Calu3 (cell line): ENCODE data around the gene CD9. TPM values are rescaled to one million over a fixed set of nuclear protein-coding genes. Genes with fewer than 3 reads are reported as not detected.

Experiments
- BruUV-seq: library from RNA; stranded (reverse); fragments of 400-500 nt; replicated peaks from 2 replicates; lab custom pipeline; 2021; lab: Mats Ljungman, UMichigan
- CTCF ChIA-PET: fragments of 300-600 bp; sonication (Branson Sonifier 250); formaldehyde crosslinking; loops from one replicate; lab custom pipeline; 2022; ENCODE audit warnings: antibody characterized with exemption; lab: Charles Lee
- DNase-seq: peaks from one replicate; pipeline ENCODE4 v3.0.0; 2022
- H3K27ac Mint-ChIP-seq: one replicate; pipeline ENCODE4 v1.8.0; 2022; ENCODE audit warnings: mixed read lengths; ENCODE audit not compliant: unreplicated experiment
- H3K27me3 Mint-ChIP-seq: one replicate; pipeline ENCODE4 v1.8.0; 2022; ENCODE audit warnings: mixed read lengths; ENCODE audit not compliant: unreplicated experiment
- H3K36me3 Mint-ChIP-seq: one replicate; pipeline ENCODE4 v1.8.0; 2022; ENCODE audit warnings: mild to moderate bottlenecking, moderate library complexity, mixed read lengths; ENCODE audit not compliant: insufficient read depth, unreplicated experiment
- H3K4me1 Mint-ChIP-seq: one replicate; pipeline ENCODE4 v1.8.0; 2022; ENCODE audit warnings: mild to moderate bottlenecking, low read depth, mixed read lengths; ENCODE audit not compliant: unreplicated experiment
- H3K4me3 Mint-ChIP-seq: one replicate; pipeline ENCODE4 v1.8.0; 2022; ENCODE audit warnings: mild to moderate bottlenecking, low read depth, moderate library complexity, mixed read lengths; ENCODE audit not compliant: unreplicated experiment
- H3K9me3 Mint-ChIP-seq: one replicate; pipeline ENCODE4 v1.8.0; 2022; ENCODE audit warnings: low read depth, mixed read lengths; ENCODE audit not compliant: unreplicated experiment
- CTCF ChIP-seq: fragments of 200-600 bp; IDR thresholded peaks from one replicate; pipeline ENCODE4 v1.8.0; 2022; ENCODE audit warnings: antibody characterized with exemption; ENCODE audit not compliant: unreplicated experiment
- intact Hi-C: fragments of 100-400 bp; cut with micrococcal nuclease; formaldehyde crosslinking; loops from one replicate; pipeline ENCODE4 v1.10.0; 2022; ENCODE audit not compliant: unreplicated experiment
- total RNA-seq: library from RNA; stranded (reverse); gene quantifications from 2 replicates; pipeline ENCODE4 v1.2.3, GENCODE V29; 2022

Gene CD9
- total RNA-seq, 1 experiment from 2014 or later = 128 TPM

GRCh38 chr12:6235499-6235898 is 35.3 kb downstream of the CD9 start:
- Mint-ChIP-seq H3K27me3 (no peaks in the 10 kb centered on the region), H3K4me3 (no peak overlapping the region), H3K9me3 (no peaks in the 10 kb centered on the region), H3K27ac (no peak overlapping the region), H3K36me3 (peaks cover 14% of the 10 kb centered on the region), H3K4me1 (no peaks in the 10 kb centered on the region)
- no TSS peak for BruUV-seq
- no peak for DNase-seq
- TF ChIP-seq CTCF = no peak
- intact Hi-C loops = no loop called here
- CTCF ChIA-PET = no interaction called here

- Mint-ChIP-seq H3K36me3 (peaks cover 14% of the 10 kb centered on the region), H3K4me1 (peaks cover 2% of the 10 kb centered on the region), H3K4me3 (no peak overlapping the region), H3K27ac (no peak overlapping the region), H3K9me3 (no peaks in the 10 kb centered on the region), H3K27me3 (no peaks in the 10 kb centered on the region)
- BruUV-seq = no TSS peak
- CTCF ChIA-PET = no interaction called here
- TF ChIP-seq CTCF = no peak
- DNase-seq = no peak
- intact Hi-C loops = no loop called here
Observed at GRCh38 chr12:6235906-6236640, 35.9 kb downstream of the CD9 start.

DNA sequence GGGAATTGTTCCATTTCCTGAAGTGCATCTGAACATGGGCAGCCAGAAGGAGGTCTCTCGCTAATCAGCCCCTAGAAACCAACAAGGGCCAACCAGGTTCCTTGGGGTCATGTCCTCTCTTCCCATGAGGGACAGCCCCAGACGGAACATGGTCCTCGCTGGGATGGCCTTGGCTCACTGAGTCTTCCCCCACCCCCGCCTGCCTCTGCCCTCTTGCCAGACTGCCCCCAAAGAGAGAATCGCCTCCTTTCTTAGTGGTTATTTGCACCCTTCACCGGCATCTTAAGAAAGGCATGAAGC is 36.4 kb downstream of the CD9 start:
- peaks cover 14% of the 10 kb centered on the region for H3K36me3 Mint-ChIP-seq

DNA sequence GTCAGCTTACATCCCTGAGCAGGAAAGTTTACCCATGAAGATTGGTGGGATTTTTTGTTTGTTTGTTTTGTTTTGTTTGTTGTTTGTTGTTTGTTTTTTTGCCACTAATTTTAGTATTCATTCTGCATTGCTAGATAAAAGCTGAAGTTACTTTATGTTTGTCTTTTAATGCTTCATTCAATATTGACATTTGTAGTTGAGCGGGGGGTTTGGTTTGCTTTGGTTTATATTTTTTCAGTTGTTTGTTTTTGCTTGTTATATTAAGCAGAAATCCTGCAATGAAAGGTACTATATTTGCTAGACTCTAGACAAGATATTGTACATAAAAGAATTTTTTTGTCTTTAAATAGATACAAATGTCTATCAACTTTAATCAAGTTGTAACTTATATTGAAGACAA is 37.6 kb downstream of the CD9 start:
- no peak overlapping the region for H3K27ac Mint-ChIP-seq

More for the DNA sequence above, 36.4 kb downstream of the CD9 start:
- no peak overlapping the region for H3K27ac Mint-ChIP-seq
- CTCF ChIA-PET = no interaction called here
- no peak overlapping the region for H3K4me3 Mint-ChIP-seq
- no peaks in the 10 kb centered on the region for H3K27me3 Mint-ChIP-seq
- H3K4me1 Mint-ChIP-seq = peaks cover 7% of the 10 kb centered on the region
- no peak for TF ChIP-seq CTCF
- no peaks in the 10 kb centered on the region for H3K9me3 Mint-ChIP-seq
- BruUV-seq = no TSS peak
- intact Hi-C loops = no loop called here
- DNase-seq = no peak

More for the DNA sequence above, 37.6 kb downstream of the CD9 start:
- CTCF ChIA-PET = no interaction called here
- Mint-ChIP-seq H3K4me1 (peaks cover 9% of the 10 kb centered on the region), H3K4me3 (no peak overlapping the region), H3K9me3 (no peaks in the 10 kb centered on the region), H3K27me3 (no peaks in the 10 kb centered on the region), H3K36me3 (peaks cover 9% of the 10 kb centered on the region)
- no peak for DNase-seq
- no peak for TF ChIP-seq CTCF
- BruUV-seq = no TSS peak
- intact Hi-C loops = no loop called here
